Ishikawa (cell line): Measurements from ENCODE around the gene NCK1.

Experiments
- CEBPB ChIP-seq: IDR thresholded peaks from 2 replicates; pipeline ENCODE4 v1.6.1; 2012
- CREB1 ChIP-seq: IDR thresholded peaks from 2 replicates; pipeline ENCODE4 v1.6.1; 2012; ENCODE audit warnings: low read depth
- EP300 ChIP-seq: IDR thresholded peaks from 2 replicates; pipeline ENCODE4 v1.6.1; 2012; ENCODE audit warnings: borderline replicate concordance
- FOXM1 ChIP-seq: IDR thresholded peaks from 2 replicates; pipeline ENCODE4 v1.6.1; 2012; ENCODE audit warnings: low read depth, borderline replicate concordance
- MAX ChIP-seq: IDR thresholded peaks from 2 replicates; pipeline ENCODE4 v1.6.1; 2012
- NFIC ChIP-seq: IDR thresholded peaks from 2 replicates; pipeline ENCODE4 v1.6.1; 2012
- RAD21 ChIP-seq: IDR thresholded peaks from 2 replicates; pipeline ENCODE4 v1.6.1; 2012; ENCODE audit warnings: low read depth
- REST ChIP-seq: IDR thresholded peaks from 2 replicates; pipeline ENCODE4 v1.6.1; 2012; ENCODE audit warnings: low read depth, mild to moderate bottlenecking
- TAF1 ChIP-seq: IDR thresholded peaks from 2 replicates; pipeline ENCODE4 v1.6.1; 2012; ENCODE audit warnings: low read depth, mild to moderate bottlenecking
- TCF12 ChIP-seq: IDR thresholded peaks from 2 replicates; pipeline ENCODE4 v1.6.1; 2012; ENCODE audit warnings: low read depth
- TEAD4 ChIP-seq: IDR thresholded peaks from 2 replicates; pipeline ENCODE4 v1.6.1; 2012
- USF1 ChIP-seq: IDR thresholded peaks from 2 replicates; pipeline ENCODE4 v1.6.1; 2012
- YY1 ChIP-seq: IDR thresholded peaks from 2 replicates; pipeline ENCODE4 v1.6.1; 2012; ENCODE audit warnings: low read depth
- ZBTB7A ChIP-seq: IDR thresholded peaks from 2 replicates; pipeline ENCODE4 v1.6.1; 2012; ENCODE audit warnings: low read depth

- TF ChIP-seq FOXM1 (no peak), REST (no peak), EP300 (no peak), USF1 (no peak), TAF1 (no peak), MAX (no peak), YY1 (no peak), RAD21 (no peak), CEBPB (no peak), ZBTB7A (no peak), NFIC (no peak), TCF12 (no peak), CREB1 (no peak), TEAD4 (no peak)
Measured at GRCh38 chr3:136914739-136915138, 52.7 kb downstream of the NCK1 start.
